Measurements from ENCODE around the gene RBFOX1.
A peak's percentile ranks its signal among the peaks of the same experiment; 100 is the strongest.

Gene RBFOX1

GRCh38 chr16:7602291-7602950, 269.8 kb downstream of the RBFOX1 start:
- DNase-seq (ENCODE audit: low spot score), result no peak

GRCh38 chr16:7605812-7606211, 273.2 kb downstream of the RBFOX1 start:
- DNase-seq (ENCODE audit: low spot score), result no peak

- no peak for DNase-seq (ENCODE audit: low spot score)
These were observed 280.0 kb downstream of the RBFOX1 start for GRCh38 chr16:7612671-7613070.

GRCh38 chr16:7613518-7613917, 280.9 kb downstream of the RBFOX1 start:
- no peak for DNase-seq (ENCODE audit: low spot score)

GRCh38 chr16:7614021-7614795, 281.6 kb downstream of the RBFOX1 start:
- no peak for DNase-seq (ENCODE audit: low spot score)

GRCh38 chr16:7615565-7615964, 282.9 kb downstream of the RBFOX1 start:
- no peak for DNase-seq (ENCODE audit: low spot score)

GRCh38 chr16:7624871-7625766, 292.5 kb downstream of the RBFOX1 start:
- DNase-seq (ENCODE audit: low spot score), result no peak

- DNase-seq (ENCODE audit: low spot score), result no peak
These were observed 296.3 kb downstream of the RBFOX1 start for GRCh38 chr16:7628981-7629380.

GRCh38 chr16:7629571-7629970, 296.9 kb downstream of the RBFOX1 start:
- no peak for DNase-seq (ENCODE audit: low spot score)

GRCh38 chr16:7637446-7637845, 304.8 kb downstream of the RBFOX1 start:
- DNase-seq (ENCODE audit: low spot score), result no peak

GRCh38 chr16:7638306-7638705, 305.7 kb downstream of the RBFOX1 start:
- no peak for DNase-seq (ENCODE audit: low spot score)

- no peak for DNase-seq (ENCODE audit: low spot score)
These were observed 307.7 kb downstream of the RBFOX1 start for GRCh38 chr16:7640334-7640733.

GRCh38 chr16:7644176-7644575, 311.5 kb downstream of the RBFOX1 start:
- DNase-seq (ENCODE audit: low spot score), result no peak

GRCh38 chr16:7644811-7645210, 312.2 kb downstream of the RBFOX1 start:
- DNase-seq (ENCODE audit: low spot score), result no peak

- DNase-seq (ENCODE audit: low spot score), result no peak
These were observed 314.3 kb downstream of the RBFOX1 start for GRCh38 chr16:7646821-7647500.

- DNase-seq (ENCODE audit: low spot score), result no peak
These were observed 317.8 kb downstream of the RBFOX1 start for GRCh38 chr16:7650431-7650830.

- peak; percentile 25 for DNase-seq (ENCODE audit: low spot score)
These were observed 319.3 kb downstream of the RBFOX1 start for GRCh38 chr16:7651803-7652570.

GRCh38 chr16:7653746-7654461, 321.3 kb downstream of the RBFOX1 start:
- no peak for DNase-seq (ENCODE audit: low spot score)

GRCh38 chr16:7675628-7676027, 343.0 kb downstream of the RBFOX1 start:
- no peak for DNase-seq (ENCODE audit: low spot score)

- DNase-seq (ENCODE audit: low spot score), result no peak
These were observed 347.7 kb downstream of the RBFOX1 start for GRCh38 chr16:7680296-7680695.

- no peak for DNase-seq (ENCODE audit: low spot score)
These were observed 356.2 kb downstream of the RBFOX1 start for GRCh38 chr16:7688811-7689210.

Measured in iPS-NIHi11 (cell line).